ENCODE measurements around the gene SLC35F3. TPM values are rescaled to one million over a fixed set of nuclear protein-coding genes. Genes with fewer than 3 reads are reported as not detected.
"Not testable (repeated sequence)": the region's sequence is repeated elsewhere in the genome, so short reads cannot be mapped to it uniquely, and the experiment has no call there.

Gene SLC35F3
- total and polyA plus RNA-seq, 7 experiments from 2014 or later: 0.11 to 15.2 (median 0.96) TPM; not detected in 2

DNA sequence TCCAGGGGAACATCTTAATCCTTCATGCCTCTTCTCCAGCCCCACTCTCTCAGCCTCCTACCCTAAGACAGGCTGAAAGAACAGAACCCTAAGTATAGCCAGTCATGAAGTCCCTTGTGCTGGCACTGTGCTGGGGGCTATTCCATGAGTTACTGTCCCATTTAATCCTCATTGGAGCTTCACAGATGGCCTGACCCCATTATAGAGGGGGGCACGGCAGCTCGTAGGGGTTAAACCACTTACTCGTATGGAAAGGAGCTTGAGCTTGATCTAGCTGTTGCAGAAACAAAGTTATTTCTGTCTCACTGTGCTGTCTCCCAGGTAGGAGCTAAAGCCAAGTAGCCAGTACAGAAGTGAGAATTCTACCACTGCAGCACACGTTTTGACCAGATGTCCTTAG, 265.6 kb downstream of the SLC35F3 start:
- Histone ChIP-seq H3K4me3 (ENCODE audit: low read length) (no peak overlapping the region), H3K36me3 (ENCODE audit: control insufficient read depth in 2 of 3, insufficient read depth in 3 of 3, low read length in 3 of 3) (no peaks in the 10 kb centered on the region), H3K27ac (ENCODE audit: low read depth, low read length) (no peak overlapping the region), H3K27me3 (ENCODE audit: control insufficient read depth in 2 of 2, insufficient read depth in 2 of 2, low read length in 2 of 2) (no peaks in the 10 kb centered on the region), H3K4me1 (ENCODE audit: control insufficient read depth in 2 of 2, insufficient read depth in 2 of 2, low read length in 2 of 2) (peaks cover 5 to 14% of the 10 kb centered on the region in 2 donors), H3K9me3 (ENCODE audit: control insufficient read depth in 2 of 3, low read length in 3 of 3) (no peaks in the 10 kb centered on the region)
- Mint-ChIP-seq H3K9me3 (no peaks in the 10 kb centered on the region), H3K4me3 (peak overlapping the region in 4 of 10 donors; percentile 29 to 82 (median 42)), H3K4me1 (peaks cover 2 to 53% (median 22%) of the 10 kb centered on the region in 7 donors), H3K27me3 (peaks cover 0 to 17% (median 6%) of the 10 kb centered on the region in 5 donors), H3K27ac (peak overlapping the region in 2 of 9 donors; percentile 23 to 88), H3K36me3 (peaks cover 0 to 18% (median 0%) of the 10 kb centered on the region in 5 donors)
- POLR2A ChIA-PET: no interaction called here
- ATAC-seq: no peak
- CTCF ChIA-PET: interaction anchor here (0.8 kb wide), 1 partner anchor 11 kb away, joined by 3 read pairs; no protein-coding TSS in a partner anchor
- DNase-seq: no peak
- intact Hi-C loops (cut with micrococcal nuclease): no loop called here

- DNase-seq: peak in 2 of 9 donors; percentile 4 to 5
- Histone ChIP-seq H3K27ac (ENCODE audit: low read depth, low read length) (no peak overlapping the region), H3K36me3 (ENCODE audit: control insufficient read depth in 2 of 3, insufficient read depth in 3 of 3, low read length in 3 of 3) (no peaks in the 10 kb centered on the region), H3K4me1 (ENCODE audit: control insufficient read depth in 2 of 2, insufficient read depth in 2 of 2, low read length in 2 of 2) (peaks cover 5 to 14% of the 10 kb centered on the region in 2 donors), H3K4me3 (ENCODE audit: low read length) (no peak overlapping the region), H3K27me3 (ENCODE audit: control insufficient read depth in 2 of 2, insufficient read depth in 2 of 2, low read length in 2 of 2) (no peaks in the 10 kb centered on the region), H3K9me3 (ENCODE audit: control insufficient read depth in 2 of 3, low read length in 3 of 3) (no peaks in the 10 kb centered on the region)
- H3K4me3 Mint-ChIP-seq: peak overlapping the region in 7 of 10 donors; percentile 27 to 82 (median 39)
- H3K4me1 Mint-ChIP-seq: peaks cover 2 to 51% (median 22%) of the 10 kb centered on the region in 7 donors
- no peak for ATAC-seq
- H3K9me3 Mint-ChIP-seq: no peaks in the 10 kb centered on the region
- ChIA-PET POLR2A (no interaction called here), CTCF (interaction anchor here (0.8 kb wide), 1 partner anchor 10 kb away, joined by 3 read pairs; no protein-coding TSS in a partner anchor)
- peak overlapping the region in 2 of 9 donors; percentile 23 to 88 for H3K27ac Mint-ChIP-seq
- peaks cover 0 to 18% (median 0%) of the 10 kb centered on the region in 5 donors for H3K36me3 Mint-ChIP-seq
- intact Hi-C loops (cut with micrococcal nuclease): no loop called here
- H3K27me3 Mint-ChIP-seq: peaks cover 0 to 20% (median 6%) of the 10 kb centered on the region in 5 donors
Observed at GRCh38 chr1:234170622-234171021, 266.1 kb downstream of the SLC35F3 start.

DNA sequence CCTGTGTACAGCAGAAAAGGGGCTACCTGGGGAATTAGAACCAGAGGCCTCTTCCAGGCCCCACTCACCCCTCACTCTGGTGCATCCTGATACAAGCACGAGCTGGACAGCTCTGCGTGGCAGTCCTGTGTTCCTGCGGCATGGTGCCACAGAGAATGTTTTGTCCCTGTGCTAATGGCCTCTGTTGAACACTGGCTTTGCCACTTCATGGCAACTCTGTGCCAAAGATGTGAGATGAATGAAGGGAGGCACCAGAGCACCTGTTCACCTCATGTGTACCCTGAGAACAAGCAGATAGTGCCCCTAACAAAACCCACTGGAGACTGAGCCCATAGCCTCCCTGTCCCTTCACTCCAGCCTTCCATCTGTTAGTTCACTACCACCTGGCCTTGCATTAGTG, 269.5 kb downstream of the SLC35F3 start:
- H3K4me3 Mint-ChIP-seq: no peak overlapping the region
- intact Hi-C loops (cut with micrococcal nuclease): no loop called here
- Histone ChIP-seq H3K9me3 (ENCODE audit: control insufficient read depth in 2 of 3, low read length in 3 of 3) (no peaks in the 10 kb centered on the region), H3K4me1 (ENCODE audit: control insufficient read depth in 2 of 2, insufficient read depth in 2 of 2, low read length in 2 of 2) (peaks cover 5 to 14% of the 10 kb centered on the region in 2 donors), H3K27me3 (ENCODE audit: control insufficient read depth in 2 of 2, insufficient read depth in 2 of 2, low read length in 2 of 2) (no peaks in the 10 kb centered on the region), H3K4me3 (ENCODE audit: low read length) (no peak overlapping the region), H3K36me3 (ENCODE audit: control insufficient read depth in 2 of 3, insufficient read depth in 3 of 3, low read length in 3 of 3) (no peaks in the 10 kb centered on the region), H3K27ac (ENCODE audit: low read depth, low read length) (no peak overlapping the region)
- peaks cover 15 to 32% (median 23%) of the 10 kb centered on the region in 5 donors for H3K27me3 Mint-ChIP-seq
- H3K27ac Mint-ChIP-seq: no peak overlapping the region
- peaks cover 0 to 10% (median 6%) of the 10 kb centered on the region in 11 donors for H3K9me3 Mint-ChIP-seq
- no peak for DNase-seq
- H3K36me3 Mint-ChIP-seq: peaks cover 0 to 27% (median 5%) of the 10 kb centered on the region in 5 donors
- CTCF ChIA-PET: no interaction called here
- peaks cover 2 to 41% (median 20%) of the 10 kb centered on the region in 7 donors for H3K4me1 Mint-ChIP-seq
- POLR2A ChIA-PET: no interaction called here
- ATAC-seq: no peak

- intact Hi-C loops (cut with micrococcal nuclease): no loop called here
- peaks cover 2 to 27% (median 13%) of the 10 kb centered on the region in 7 donors for H3K4me1 Mint-ChIP-seq
- no peak for ATAC-seq
- POLR2A ChIA-PET: no interaction called here
- CTCF ChIA-PET: no interaction called here
- Histone ChIP-seq H3K27ac (ENCODE audit: low read depth, low read length) (no peak overlapping the region), H3K36me3 (ENCODE audit: control insufficient read depth in 2 of 3, insufficient read depth in 3 of 3, low read length in 3 of 3) (no peaks in the 10 kb centered on the region), H3K9me3 (ENCODE audit: control insufficient read depth in 2 of 3, low read length in 3 of 3) (no peaks in the 10 kb centered on the region), H3K27me3 (ENCODE audit: control insufficient read depth in 2 of 2, insufficient read depth in 2 of 2, low read length in 2 of 2) (no peaks in the 10 kb centered on the region), H3K4me3 (ENCODE audit: low read length) (no peak overlapping the region), H3K4me1 (ENCODE audit: control insufficient read depth in 2 of 2, insufficient read depth in 2 of 2, low read length in 2 of 2) (peaks cover 5 to 12% of the 10 kb centered on the region in 2 donors)
- H3K27me3 Mint-ChIP-seq: peaks cover 22 to 39% (median 34%) of the 10 kb centered on the region in 5 donors
- H3K9me3 Mint-ChIP-seq: peaks cover 0 to 13% (median 6%) of the 10 kb centered on the region in 11 donors
- H3K27ac Mint-ChIP-seq: no peak overlapping the region
- no peak for DNase-seq
- H3K36me3 Mint-ChIP-seq: peaks cover 0 to 24% (median 5%) of the 10 kb centered on the region in 5 donors
- no peak overlapping the region for H3K4me3 Mint-ChIP-seq
Observed at GRCh38 chr1:234175363-234175762, 270.9 kb downstream of the SLC35F3 start.

DNA sequence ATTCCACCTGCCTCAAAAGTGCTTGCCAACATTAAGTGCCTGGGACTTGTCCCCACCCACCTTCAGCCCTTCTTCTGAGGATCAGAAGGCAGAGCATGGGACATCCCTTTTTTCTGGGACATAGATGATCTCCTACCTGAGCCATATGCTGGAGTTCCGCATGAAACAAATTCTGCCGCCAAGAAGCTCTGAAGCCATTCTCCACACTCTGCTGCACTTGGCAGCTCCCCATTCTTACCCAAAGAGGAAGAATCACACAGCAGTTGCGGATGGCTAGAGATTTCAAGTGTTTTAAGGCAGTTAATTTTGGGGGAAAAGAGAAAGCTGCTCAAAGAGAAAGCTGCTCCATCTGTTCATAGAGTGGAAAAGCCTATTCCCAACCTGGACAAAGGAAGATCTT, 271.5 kb downstream of the SLC35F3 start:
- Histone ChIP-seq H3K27me3 (ENCODE audit: control insufficient read depth in 2 of 2, insufficient read depth in 2 of 2, low read length in 2 of 2) (no peaks in the 10 kb centered on the region), H3K36me3 (ENCODE audit: control insufficient read depth in 2 of 3, insufficient read depth in 3 of 3, low read length in 3 of 3) (no peaks in the 10 kb centered on the region), H3K9me3 (ENCODE audit: control insufficient read depth in 2 of 3, low read length in 3 of 3) (no peaks in the 10 kb centered on the region), H3K4me1 (ENCODE audit: control insufficient read depth in 2 of 2, insufficient read depth in 2 of 2, low read length in 2 of 2) (peaks cover under 1 to 6% of the 10 kb centered on the region in 2 donors), H3K4me3 (ENCODE audit: low read length) (no peak overlapping the region), H3K27ac (ENCODE audit: low read depth, low read length) (no peak overlapping the region)
- intact Hi-C loops (cut with micrococcal nuclease): no loop called here
- no peak for ATAC-seq
- peaks cover 22 to 44% (median 35%) of the 10 kb centered on the region in 5 donors for H3K27me3 Mint-ChIP-seq
- CTCF ChIA-PET: no interaction called here
- no peak overlapping the region for H3K4me3 Mint-ChIP-seq
- POLR2A ChIA-PET: no interaction called here
- H3K4me1 Mint-ChIP-seq: peaks cover 2 to 20% (median 7%) of the 10 kb centered on the region in 7 donors
- H3K36me3 Mint-ChIP-seq: peaks cover 0 to 21% (median 5%) of the 10 kb centered on the region in 5 donors
- DNase-seq: no peak
- H3K9me3 Mint-ChIP-seq: peaks cover 0 to 15% (median 6%) of the 10 kb centered on the region in 11 donors
- H3K27ac Mint-ChIP-seq: no peak overlapping the region

DNA sequence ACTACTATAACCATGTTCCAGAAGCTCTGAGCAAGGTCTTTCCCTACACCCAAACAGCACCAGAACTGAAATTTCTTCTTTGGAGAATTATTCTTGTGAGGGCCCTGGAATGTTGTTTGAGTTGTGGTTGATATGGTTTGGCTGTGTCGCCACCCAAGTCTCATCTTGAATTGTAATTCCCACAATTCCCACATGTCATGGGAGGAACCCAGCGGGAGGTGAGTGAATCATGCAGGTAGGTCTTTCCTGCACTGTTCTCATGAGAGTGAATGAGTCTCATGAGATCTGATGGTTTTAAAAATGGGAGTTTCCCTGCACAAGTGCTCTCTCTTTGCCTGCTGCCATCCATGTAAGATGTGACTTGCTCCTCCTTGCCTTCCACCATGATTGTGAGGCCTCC, 272.4 kb downstream of the SLC35F3 start:
- Mint-ChIP-seq H3K9me3 (peaks cover 0 to 15% (median 6%) of the 10 kb centered on the region in 11 donors), H3K36me3 (peaks cover 0 to 18% (median 5%) of the 10 kb centered on the region in 5 donors), H3K4me1 (peaks cover 0 to 12% (median 0%) of the 10 kb centered on the region in 7 donors), H3K27me3 (peaks cover 28 to 46% (median 40%) of the 10 kb centered on the region in 5 donors)
- H3K27ac Mint-ChIP-seq; H3K4me1 ChIP-seq (ENCODE audit: control insufficient read depth in 2 of 2, insufficient read depth in 2 of 2, low read length in 2 of 2); H3K27me3 ChIP-seq (ENCODE audit: control insufficient read depth in 2 of 2, insufficient read depth in 2 of 2, low read length in 2 of 2); intact Hi-C loops (cut with micrococcal nuclease); H3K9me3 ChIP-seq (ENCODE audit: control insufficient read depth in 2 of 3, low read length in 3 of 3); DNase-seq; CTCF ChIA-PET; POLR2A ChIA-PET; H3K4me3 Mint-ChIP-seq; H3K27ac ChIP-seq (ENCODE audit: low read depth, low read length); H3K36me3 ChIP-seq (ENCODE audit: control insufficient read depth in 2 of 3, insufficient read depth in 3 of 3, low read length in 3 of 3); ATAC-seq; H3K4me3 ChIP-seq (ENCODE audit: low read length): not testable (repeated sequence)

DNA sequence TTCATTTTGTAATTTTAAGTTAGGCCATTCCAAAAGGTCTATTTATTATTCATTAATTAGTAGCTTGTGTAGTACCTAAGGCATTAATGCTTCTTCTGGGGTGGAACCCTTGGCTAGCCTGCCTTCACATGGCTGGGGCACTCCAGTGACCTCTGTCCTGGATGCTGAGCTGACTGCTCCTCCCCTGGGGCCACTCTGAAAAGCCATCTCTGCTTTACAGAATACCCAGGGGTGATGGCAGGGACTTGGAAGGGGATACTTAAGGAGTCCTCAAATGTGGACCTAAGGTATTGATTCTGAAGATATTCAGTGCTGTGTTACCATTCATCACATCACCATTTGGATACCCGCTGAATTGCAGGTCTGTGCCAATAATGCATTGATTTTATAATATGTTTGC, 281.0 kb downstream of the SLC35F3 start:
- peaks cover 0 to 9% (median 0%) of the 10 kb centered on the region in 7 donors for H3K4me1 Mint-ChIP-seq
- H3K27me3 Mint-ChIP-seq: peaks cover 27 to 57% (median 52%) of the 10 kb centered on the region in 5 donors
- DNase-seq (no peak), ATAC-seq (no peak)
- ChIA-PET POLR2A (no interaction called here), CTCF (no interaction called here)
- no peak overlapping the region for H3K4me3 ChIP-seq (ENCODE audit: low read length)
- peaks cover 0 to 19% (median 8%) of the 10 kb centered on the region in 11 donors for H3K9me3 Mint-ChIP-seq
- H3K4me1 ChIP-seq (ENCODE audit: control insufficient read depth in 2 of 2, insufficient read depth in 2 of 2, low read length in 2 of 2): no peaks in the 10 kb centered on the region
- no peaks in the 10 kb centered on the region for H3K36me3 ChIP-seq (ENCODE audit: control insufficient read depth in 2 of 3, insufficient read depth in 3 of 3, low read length in 3 of 3)
- intact Hi-C loops (cut with micrococcal nuclease): no loop called here
- no peak overlapping the region for H3K27ac Mint-ChIP-seq
- H3K27me3 ChIP-seq (ENCODE audit: control insufficient read depth in 2 of 2, insufficient read depth in 2 of 2, low read length in 2 of 2): no peaks in the 10 kb centered on the region
- peaks cover 0 to 10% (median 0%) of the 10 kb centered on the region in 5 donors for H3K36me3 Mint-ChIP-seq
- no peaks in the 10 kb centered on the region for H3K9me3 ChIP-seq (ENCODE audit: control insufficient read depth in 2 of 3, low read length in 3 of 3)
- H3K27ac ChIP-seq (ENCODE audit: low read depth, low read length): no peak overlapping the region
- H3K4me3 Mint-ChIP-seq: no peak overlapping the region
